GM12878 (cell line): ENCODE results near the gene ASIC3. TPM values are rescaled to one million over a fixed set of nuclear protein-coding genes. Genes with fewer than 3 reads are reported as not detected.

Experiments
- BCL11A ChIP-seq: IDR thresholded peaks from 2 replicates; pipeline ENCODE4 v1.6.1; 2011; ENCODE audit warnings: low read depth, low read length
- DPF2 ChIP-seq: fragments of 450-650 bp; IDR thresholded peaks from 2 replicates; pipeline ENCODE4 v1.6.1; 2017; ENCODE audit warnings: mild to moderate bottlenecking
- EED ChIP-seq: sonication (generic); IDR thresholded peaks from 2 replicates; pipeline ENCODE4 v1.6.1; 2016; ENCODE audit warnings: antibody characterized with exemption, low read depth
- EZH2 ChIP-seq: IDR thresholded peaks from 2 replicates; pipeline ENCODE4 v1.6.1; 2012; ENCODE audit warnings: low read depth, mild to moderate bottlenecking, control low read depth, inconsistent platforms, low read length, borderline replicate concordance; ENCODE audit not compliant: control insufficient read depth
- NR2F1 ChIP-seq: fragments of 450-650 bp; conservative IDR thresholded peaks from 2 replicates; pipeline ENCODE4 v1.6.1; 2017; ENCODE audit warnings: mild to moderate bottlenecking
- PAX8 ChIP-seq: fragments of 450-650 bp; IDR thresholded peaks from 2 replicates; pipeline ENCODE4 v1.6.1; 2017; ENCODE audit warnings: mild to moderate bottlenecking, moderate library complexity
- POLR2A ChIP-seq: IDR thresholded peaks from 2 replicates; pipeline ENCODE4 v1.6.1; 2011; ENCODE audit warnings: low read depth, mild to moderate bottlenecking, low read length
- POLR2AphosphoS2 ChIP-seq: IDR thresholded peaks from 2 replicates; pipeline ENCODE4 v1.6.1; 2011; ENCODE audit warnings: low read depth, mild to moderate bottlenecking, low read length, improper control_type of control experiment, moderate library complexity
- POLR2AphosphoS5 ChIP-seq: IDR thresholded peaks from 2 replicates; pipeline ENCODE4 v1.6.1; 2011; ENCODE audit warnings: mild to moderate bottlenecking, low read length, inconsistent platforms
- RAD51 ChIP-seq: fragments of 450-650 bp; IDR thresholded peaks from 2 replicates; pipeline ENCODE4 v1.6.1; 2016; ENCODE audit warnings: moderate library complexity, mild to moderate bottlenecking, inconsistent platforms
- SIN3A ChIP-seq: IDR thresholded peaks from 2 replicates; pipeline ENCODE4 v1.6.1; 2012; ENCODE audit warnings: low read depth, low read length, improper control_type of control experiment
- TBL1XR1 ChIP-seq: IDR thresholded peaks from 2 replicates; pipeline ENCODE4 v1.6.1; 2012; ENCODE audit warnings: low read depth, low read length, improper control_type of control experiment
- TCF7 ChIP-seq: IDR thresholded peaks from 2 replicates; pipeline ENCODE4 v1.6.1; 2014; ENCODE audit warnings: antibody characterized with exemption, borderline replicate concordance
- ZNF24 ChIP-seq: fragments of 450-650 bp; IDR thresholded peaks from 2 replicates; pipeline ENCODE4 v1.6.1; 2017; ENCODE audit warnings: antibody characterized with exemption, mild to moderate bottlenecking
- ZNF384 ChIP-seq: IDR thresholded peaks from 2 replicates; pipeline ENCODE4 v1.6.1; 2012; ENCODE audit warnings: low read depth, mild to moderate bottlenecking, low read length, improper control_type of control experiment, borderline replicate concordance
- polyA plus RNA-seq, 11 experiments: library from polyadenylated mRNA; depleted of rRNA in 4 of 11; unstranded in 6 of 11; stranded (reverse) in 5 of 11; fragments of >200 nt; fragmentation: Nextera tagmentation in 4 of 11; fragmentation: Illumina TruSeq in 1 of 11; extraction: Ambion mirVana in 4 of 11; extraction: Trizol in 1 of 11; gene quantifications; 1 replicate in 1 of 11; 2 replicates in 10 of 11; pipeline versions ENCODE4 v1.2.1 to v1.2.3, GENCODE V29; 2011 to 2016; ENCODE audit warnings: inconsistent platforms in 2 of 11, missing spikeins in 2 of 11, low read depth in 1 of 11
- total RNA-seq, 4 experiments: library from RNA; depleted of rRNA in 3 of 4; stranded (reverse); fragments of >200 nt in 3 of 4; fragmentation: Illumina TruSeq in 1 of 4; extraction: Trizol in 1 of 4; gene quantifications; 2 replicates each; pipeline versions ENCODE4 v1.2.1 to v1.2.3, GENCODE V29; 2013 to 2021
- TF ChIP-seq, protein P1 (sequence below), 3 experiments: IDR thresholded peaks in 2 of 3; conservative IDR thresholded peaks in 1 of 3; 2 replicates each; pipeline ENCODE4 v1.5.1; 2011; ENCODE audit warnings: low read depth in 3 of 3, low read length in 3 of 3, mild to moderate bottlenecking in 3 of 3, control low read depth in 2 of 3, moderate library complexity in 2 of 3, inconsistent platforms in 1 of 3, mixed read lengths in 1 of 3; ENCODE audit not compliant: control insufficient read depth in 2 of 3, insufficient read depth in 1 of 3; ENCODE audit errors: extremely low read depth in 1 of 3
- TF ChIP-seq, protein P2 (sequence below): fragments of 450-650 bp; IDR thresholded peaks from 2 replicates; pipeline ENCODE4 v1.6.1; 2017; ENCODE audit warnings: mild to moderate bottlenecking
- TF ChIP-seq, protein P3 (sequence below): IDR thresholded peaks from 2 replicates; pipeline ENCODE4 v1.6.1; 2011; ENCODE audit warnings: low read depth, low read length, improper control_type of control experiment, borderline replicate concordance

The ASIC3 gene
- total and polyA plus RNA-seq, 10 of the 15 experiments (the other 5 are each of a cell fraction or from before 2014, with no cell fraction given): 0.07 to 1.0 (median 0.44) TPM; not detected in 4

DNA sequence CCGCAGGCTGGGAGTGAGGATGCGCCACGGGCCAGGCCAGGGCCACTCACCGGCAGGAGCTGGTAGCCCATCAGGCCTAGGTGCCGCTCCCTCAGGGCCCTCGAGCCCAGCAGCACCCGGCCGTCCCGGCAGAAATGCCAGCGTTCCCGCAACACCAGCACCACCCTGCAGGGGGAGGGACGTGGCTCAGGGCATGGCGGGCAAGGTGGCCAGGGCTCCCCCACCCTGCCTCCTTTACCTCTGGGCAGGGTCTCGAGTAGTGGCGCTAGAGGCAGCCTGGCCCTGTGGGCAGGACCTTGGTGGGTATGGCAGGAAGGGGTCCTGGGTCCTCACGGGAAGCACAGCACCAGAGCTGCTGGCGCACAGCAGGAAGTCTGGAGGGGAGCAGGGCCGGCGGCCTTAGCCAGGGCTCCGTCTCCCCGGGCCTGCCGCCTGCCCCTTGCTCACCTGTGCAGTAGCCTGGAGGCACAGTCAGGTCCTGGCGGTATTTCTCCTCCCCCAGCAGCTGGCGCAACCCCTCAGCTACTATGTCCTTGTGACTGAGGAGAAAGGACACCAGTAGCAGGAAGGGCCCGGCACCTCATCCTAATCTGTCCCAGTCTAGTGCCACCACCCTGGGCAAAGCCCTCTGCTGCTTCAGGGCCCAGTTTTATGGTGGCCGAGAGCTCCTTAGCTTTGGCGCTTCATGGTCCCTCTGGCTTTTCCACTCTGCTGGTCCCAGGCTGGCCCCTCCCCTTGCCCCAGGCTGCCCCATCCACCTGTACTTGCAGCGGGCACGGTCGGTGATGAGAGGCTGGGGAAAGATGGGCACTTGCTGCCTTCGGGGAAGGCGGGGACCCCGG is 28.8 kb downstream of the ASIC3 start (continued):
- TF ChIP-seq EZH2: no peak
- peak; percentile 65 for TF ChIP-seq POLR2A
- no peak for TF ChIP-seq TBL1XR1
- TF ChIP-seq RAD51: no peak
- no peak for TF ChIP-seq SIN3A
- TF ChIP-seq ZNF24: no peak
- TF ChIP-seq TCF7: no peak
- TF ChIP-seq PAX8: no peak
- TF ChIP-seq, protein P1, sequence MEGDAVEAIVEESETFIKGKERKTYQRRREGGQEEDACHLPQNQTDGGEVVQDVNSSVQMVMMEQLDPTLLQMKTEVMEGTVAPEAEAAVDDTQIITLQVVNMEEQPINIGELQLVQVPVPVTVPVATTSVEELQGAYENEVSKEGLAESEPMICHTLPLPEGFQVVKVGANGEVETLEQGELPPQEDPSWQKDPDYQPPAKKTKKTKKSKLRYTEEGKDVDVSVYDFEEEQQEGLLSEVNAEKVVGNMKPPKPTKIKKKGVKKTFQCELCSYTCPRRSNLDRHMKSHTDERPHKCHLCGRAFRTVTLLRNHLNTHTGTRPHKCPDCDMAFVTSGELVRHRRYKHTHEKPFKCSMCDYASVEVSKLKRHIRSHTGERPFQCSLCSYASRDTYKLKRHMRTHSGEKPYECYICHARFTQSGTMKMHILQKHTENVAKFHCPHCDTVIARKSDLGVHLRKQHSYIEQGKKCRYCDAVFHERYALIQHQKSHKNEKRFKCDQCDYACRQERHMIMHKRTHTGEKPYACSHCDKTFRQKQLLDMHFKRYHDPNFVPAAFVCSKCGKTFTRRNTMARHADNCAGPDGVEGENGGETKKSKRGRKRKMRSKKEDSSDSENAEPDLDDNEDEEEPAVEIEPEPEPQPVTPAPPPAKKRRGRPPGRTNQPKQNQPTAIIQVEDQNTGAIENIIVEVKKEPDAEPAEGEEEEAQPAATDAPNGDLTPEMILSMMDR (IDR thresholded peaks at IDR 0.05 in 2 of 3, conservative IDR thresholded peaks at IDR 0.05 in 1 of 3; ENCODE audit: control insufficient read depth in 2 of 3, extremely low read depth in 1 of 3, insufficient read depth in 1 of 3, low read depth in 3 of 3, low read length in 3 of 3): peak in 1 of 3 experiments; percentile 35; a peak in 1 of 6 replicates
- TF ChIP-seq, protein P2, sequence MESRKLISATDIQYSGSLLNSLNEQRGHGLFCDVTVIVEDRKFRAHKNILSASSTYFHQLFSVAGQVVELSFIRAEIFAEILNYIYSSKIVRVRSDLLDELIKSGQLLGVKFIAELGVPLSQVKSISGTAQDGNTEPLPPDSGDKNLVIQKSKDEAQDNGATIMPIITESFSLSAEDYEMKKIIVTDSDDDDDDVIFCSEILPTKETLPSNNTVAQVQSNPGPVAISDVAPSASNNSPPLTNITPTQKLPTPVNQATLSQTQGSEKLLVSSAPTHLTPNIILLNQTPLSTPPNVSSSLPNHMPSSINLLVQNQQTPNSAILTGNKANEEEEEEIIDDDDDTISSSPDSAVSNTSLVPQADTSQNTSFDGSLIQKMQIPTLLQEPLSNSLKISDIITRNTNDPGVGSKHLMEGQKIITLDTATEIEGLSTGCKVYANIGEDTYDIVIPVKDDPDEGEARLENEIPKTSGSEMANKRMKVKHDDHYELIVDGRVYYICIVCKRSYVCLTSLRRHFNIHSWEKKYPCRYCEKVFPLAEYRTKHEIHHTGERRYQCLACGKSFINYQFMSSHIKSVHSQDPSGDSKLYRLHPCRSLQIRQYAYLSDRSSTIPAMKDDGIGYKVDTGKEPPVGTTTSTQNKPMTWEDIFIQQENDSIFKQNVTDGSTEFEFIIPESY: 0 out of 2 replicates have a peak, but pooled peaks have one; percentile 28
- 0 out of 2 replicates have a peak, but pooled peaks have one; percentile 20 for TF ChIP-seq POLR2AphosphoS2
- TF ChIP-seq BCL11A: no peak
- TF ChIP-seq DPF2: no peak
- peak; percentile 38; the same call in 1 of the 2 replicates for TF ChIP-seq POLR2AphosphoS5
- TF ChIP-seq, protein P3, sequence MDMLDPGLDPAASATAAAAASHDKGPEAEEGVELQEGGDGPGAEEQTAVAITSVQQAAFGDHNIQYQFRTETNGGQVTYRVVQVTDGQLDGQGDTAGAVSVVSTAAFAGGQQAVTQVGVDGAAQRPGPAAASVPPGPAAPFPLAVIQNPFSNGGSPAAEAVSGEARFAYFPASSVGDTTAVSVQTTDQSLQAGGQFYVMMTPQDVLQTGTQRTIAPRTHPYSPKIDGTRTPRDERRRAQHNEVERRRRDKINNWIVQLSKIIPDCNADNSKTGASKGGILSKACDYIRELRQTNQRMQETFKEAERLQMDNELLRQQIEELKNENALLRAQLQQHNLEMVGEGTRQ: no peak
- TF ChIP-seq NR2F1: no peak
- TF ChIP-seq ZNF384: no peak
- no peak for TF ChIP-seq EED
